Adrenal gland (tissue), 5 donors: ENCODE measurements around the gene COL16A1.

Source experiments
- POLR2A ChIP-seq, 2 donors: fragments of 450-650 bp; IDR thresholded peaks; one replicate each; pipeline ENCODE4 v1.6.1; 2017; ENCODE audit warnings: antibody characterized with exemption in 2 of 2, mild to moderate bottlenecking in 2 of 2, moderate library complexity in 1 of 2
- TF ChIP-seq, protein P1 (sequence below), 6 experiments: fragments of 450-650 bp in 4 of 6; fragments of 200-600 bp in 2 of 6; sonication (generic) in 1 of 6; IDR thresholded peaks; 1 replicate in 5 of 6; 2 replicates in 1 of 6; pipeline versions ENCODE4 v1.5.1 to v1.8.0; 2016 to 2021; ENCODE audit warnings: antibody characterized with exemption in 6 of 6, mild to moderate bottlenecking in 2 of 6, moderate library complexity in 1 of 6
- donor health status: DM: no; HTN: no; CAD: no.

DNA sequence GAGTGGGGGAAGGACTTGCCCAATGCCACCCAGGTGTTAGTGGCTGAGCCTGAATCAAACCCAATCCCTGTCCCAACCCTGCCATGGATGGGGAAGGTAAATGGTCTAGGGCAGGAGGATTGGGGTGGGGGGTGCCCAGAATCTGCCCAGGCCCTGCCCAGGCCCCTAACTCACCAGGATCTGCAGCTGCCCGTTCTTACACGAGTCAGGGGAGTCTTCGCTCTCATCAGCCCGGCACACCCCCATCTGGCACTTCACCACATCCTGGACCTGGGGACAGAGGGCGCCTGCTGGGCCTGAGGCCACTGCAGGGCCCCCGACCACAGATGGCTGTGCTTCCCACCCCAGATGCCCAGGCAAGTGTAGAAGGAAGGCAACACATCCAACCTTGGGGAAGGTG, 28.5 kb upstream of the COL16A1 start:
- TF ChIP-seq, protein P1, sequence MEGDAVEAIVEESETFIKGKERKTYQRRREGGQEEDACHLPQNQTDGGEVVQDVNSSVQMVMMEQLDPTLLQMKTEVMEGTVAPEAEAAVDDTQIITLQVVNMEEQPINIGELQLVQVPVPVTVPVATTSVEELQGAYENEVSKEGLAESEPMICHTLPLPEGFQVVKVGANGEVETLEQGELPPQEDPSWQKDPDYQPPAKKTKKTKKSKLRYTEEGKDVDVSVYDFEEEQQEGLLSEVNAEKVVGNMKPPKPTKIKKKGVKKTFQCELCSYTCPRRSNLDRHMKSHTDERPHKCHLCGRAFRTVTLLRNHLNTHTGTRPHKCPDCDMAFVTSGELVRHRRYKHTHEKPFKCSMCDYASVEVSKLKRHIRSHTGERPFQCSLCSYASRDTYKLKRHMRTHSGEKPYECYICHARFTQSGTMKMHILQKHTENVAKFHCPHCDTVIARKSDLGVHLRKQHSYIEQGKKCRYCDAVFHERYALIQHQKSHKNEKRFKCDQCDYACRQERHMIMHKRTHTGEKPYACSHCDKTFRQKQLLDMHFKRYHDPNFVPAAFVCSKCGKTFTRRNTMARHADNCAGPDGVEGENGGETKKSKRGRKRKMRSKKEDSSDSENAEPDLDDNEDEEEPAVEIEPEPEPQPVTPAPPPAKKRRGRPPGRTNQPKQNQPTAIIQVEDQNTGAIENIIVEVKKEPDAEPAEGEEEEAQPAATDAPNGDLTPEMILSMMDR (IDR thresholded peaks at IDR 0.05): no peak
- no peak for TF ChIP-seq POLR2A (IDR thresholded peaks at IDR 0.05)
